ENCODE measurements around the gene BCL2.

The BCL2 gene

GRCh38 chr18:63284827-63285733 lies 34.5 kb downstream of the BCL2 start:
- DNase-seq, result no peak

- DNase-seq, result no peak
Observed at GRCh38 chr18:63284173-63284799, 35.3 kb downstream of the BCL2 start.

GRCh38 chr18:63283305-63284094 lies 36.1 kb downstream of the BCL2 start:
- DNase-seq, result no peak

GRCh38 chr18:63282793-63283192 lies 36.8 kb downstream of the BCL2 start:
- no peak for DNase-seq

- DNase-seq, result no peak
Observed at GRCh38 chr18:63273222-63273927, 46.2 kb downstream of the BCL2 start.

GRCh38 chr18:63272638-63273037 lies 46.9 kb downstream of the BCL2 start:
- DNase-seq, result no peak

- no peak for DNase-seq
Observed at GRCh38 chr18:63271881-63272299, 47.7 kb downstream of the BCL2 start.

- DNase-seq, result no peak
Observed at GRCh38 chr18:63271148-63271547, 48.4 kb downstream of the BCL2 start.

GRCh38 chr18:63267975-63268721 lies 51.4 kb downstream of the BCL2 start:
- no peak for DNase-seq

GRCh38 chr18:63266888-63267790 lies 52.4 kb downstream of the BCL2 start:
- DNase-seq, result no peak

- DNase-seq, result no peak
Observed at GRCh38 chr18:63265326-63265725, 54.2 kb downstream of the BCL2 start.

- no peak for DNase-seq
Observed at GRCh38 chr18:63264871-63265270, 54.7 kb downstream of the BCL2 start.

GRCh38 chr18:63263444-63263843 lies 56.1 kb downstream of the BCL2 start:
- no peak for DNase-seq

GRCh38 chr18:63262369-63263335 lies 56.9 kb downstream of the BCL2 start:
- DNase-seq, result no peak

GRCh38 chr18:63261029-63261428 lies 58.5 kb downstream of the BCL2 start:
- DNase-seq, result no peak

GRCh38 chr18:63260380-63260754 lies 59.2 kb downstream of the BCL2 start:
- DNase-seq, result no peak

GRCh38 chr18:63259567-63260379 lies 59.8 kb downstream of the BCL2 start:
- no peak for DNase-seq

- no peak for DNase-seq
Observed at GRCh38 chr18:63258749-63259566, 60.6 kb downstream of the BCL2 start.

All from activated CD4-positive, CD25-positive, alpha-beta regulatory T cell (primary cell).